Vagina (tissue), 2 donors: ENCODE results near the gene NXNL1. TPM values are rescaled to one million over a fixed set of nuclear protein-coding genes. Genes with fewer than 3 reads are reported as not detected.

ENCODE experiments used
- DNase-seq, 2 donors: peaks; one replicate each; pipeline ENCODE4 v3.0.0-alpha.2; 2017; ENCODE audit errors: extremely low spot score in 2 of 2
- H3K27ac ChIP-seq: fragments of 200-600 bp; sonication (generic); one replicate; pipeline ENCODE4 v1.5.1; 2019
- H3K27me3 ChIP-seq: fragments of 200-600 bp; sonication (generic); one replicate; pipeline ENCODE4 v1.5.1; 2019
- H3K36me3 ChIP-seq, 2 donors: fragments of 200-600 bp; sonication (generic); one replicate each; pipeline ENCODE4 v1.5.1; 2017 to 2019
- H3K4me1 ChIP-seq: fragments of 200-600 bp; sonication (generic); one replicate; pipeline ENCODE4 v1.5.1; 2019
- H3K4me3 ChIP-seq, 2 donors: fragments of 200-600 bp; sonication (generic); 1 replicate in 1 of 2; 2 replicates in 1 of 2; pipeline ENCODE4 v1.5.1; 2016 to 2019
- H3K9me3 ChIP-seq: fragments of 200-600 bp; sonication (generic); one replicate; pipeline ENCODE4 v1.5.1; 2019
- POLR2A ChIP-seq, 2 donors: fragments of 450-650 bp; IDR thresholded peaks; one replicate each; pipeline ENCODE4 v1.6.1; 2017; ENCODE audit warnings: antibody characterized with exemption in 2 of 2, mild to moderate bottlenecking in 2 of 2, moderate library complexity in 2 of 2
- POLR2AphosphoS5 ChIP-seq, 2 donors: sonication (generic); formaldehyde crosslinking; IDR thresholded peaks; one replicate each; pipeline ENCODE4 v1.9.0; 2017; ENCODE audit warnings: antibody characterized with exemption in 2 of 2, mild to moderate bottlenecking in 2 of 2, low read depth in 1 of 2; ENCODE audit not compliant: insufficient read depth in 1 of 2
- intact Hi-C: fragments of 100-400 bp; cut with DNase I; formaldehyde crosslinking; loops from one replicate; pipeline ENCODE4 v1.15.1; 2023
- total RNA-seq: library from RNA; depleted of rRNA; stranded (reverse); fragments of >200 nt; gene quantifications from one replicate; pipeline ENCODE4 v1.2.3, GENCODE V29; 2016
- TF ChIP-seq, protein P1 (sequence below), 3 experiments: fragments of 450-650 bp in 2 of 3; fragments of 200-600 bp in 1 of 3; sonication (generic) in 1 of 3; IDR thresholded peaks; one replicate each; pipeline ENCODE4 v1.5.1; 2017 to 2019; ENCODE audit warnings: antibody characterized with exemption in 3 of 3, mild to moderate bottlenecking in 2 of 3, moderate library complexity in 2 of 3

NXNL1 gene
- total RNA-seq, 1 donor from 2014 or later = not detected

DNA sequence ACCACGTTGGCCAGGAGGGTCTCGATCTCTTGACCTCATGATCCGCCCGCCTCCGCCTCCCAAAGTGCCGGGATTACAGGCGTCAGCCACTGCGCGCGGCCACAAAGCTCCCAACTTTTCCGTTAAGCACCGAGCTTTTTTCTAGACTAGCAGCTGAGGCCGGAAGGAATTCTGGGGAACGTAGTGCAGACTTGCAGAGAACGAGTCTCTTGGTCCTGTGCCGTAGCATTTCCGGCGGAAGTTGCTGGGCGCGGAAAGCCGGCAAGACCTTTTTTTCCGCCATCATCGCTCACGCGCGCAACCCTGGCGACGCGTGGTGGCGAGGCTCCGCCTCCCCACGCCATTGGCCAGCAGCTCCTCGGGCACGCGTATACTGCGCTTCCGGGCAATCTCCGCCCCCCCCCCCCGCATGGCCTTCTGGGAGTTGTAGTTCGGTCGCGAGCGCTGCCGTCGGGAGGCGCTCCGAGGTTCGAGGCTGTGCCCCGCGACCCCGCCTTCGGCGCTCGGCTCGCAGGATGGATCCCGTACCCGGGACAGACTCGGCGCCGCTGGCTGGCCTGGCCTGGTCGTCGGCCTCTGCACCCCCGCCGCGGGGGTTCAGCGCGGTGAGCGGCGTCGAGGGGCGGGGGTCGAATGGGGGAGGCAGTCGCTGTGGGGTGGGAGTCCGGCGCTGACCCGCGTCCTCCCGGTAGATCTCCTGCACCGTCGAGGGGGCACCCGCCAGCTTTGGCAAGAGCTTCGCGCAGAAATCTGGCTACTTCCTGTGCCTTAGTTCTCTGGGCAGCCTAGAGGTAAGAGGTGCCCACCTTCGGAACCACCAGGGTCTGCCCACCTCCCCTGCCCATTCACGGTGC is 40.9 kb downstream of the NXNL1 start, which contains the start of gene MVB12A:
Gene MVB12A (plus strand): TSS at position 427 of the 854 bp plus-strand sequence. CDS start 89 bp downstream, at position 516.
- TF ChIP-seq POLR2AphosphoS5 (IDR thresholded peaks at IDR 0.05; ENCODE audit: insufficient read depth in 1 of 2, low read depth in 1 of 2) = peak; percentile 89 to 98
- TF ChIP-seq POLR2A (IDR thresholded peaks at IDR 0.05) = no peak
- intact Hi-C loops = no loop called here
- H3K27ac ChIP-seq = peak within 1 kb of the TSS; percentile 80
- peak in 1 of 2 donors; percentile 99 for DNase-seq
- H3K9me3 ChIP-seq = no peaks in the 10 kb centered on the region
- H3K36me3 ChIP-seq = no peaks in the 10 kb centered on the region
- H3K4me1 ChIP-seq = peaks cover 19% of the 10 kb centered on the region
- peak within 1 kb of the TSS; percentile 76 to 93 for H3K4me3 ChIP-seq
- H3K27me3 ChIP-seq = no peaks in the 10 kb centered on the region

DNA sequence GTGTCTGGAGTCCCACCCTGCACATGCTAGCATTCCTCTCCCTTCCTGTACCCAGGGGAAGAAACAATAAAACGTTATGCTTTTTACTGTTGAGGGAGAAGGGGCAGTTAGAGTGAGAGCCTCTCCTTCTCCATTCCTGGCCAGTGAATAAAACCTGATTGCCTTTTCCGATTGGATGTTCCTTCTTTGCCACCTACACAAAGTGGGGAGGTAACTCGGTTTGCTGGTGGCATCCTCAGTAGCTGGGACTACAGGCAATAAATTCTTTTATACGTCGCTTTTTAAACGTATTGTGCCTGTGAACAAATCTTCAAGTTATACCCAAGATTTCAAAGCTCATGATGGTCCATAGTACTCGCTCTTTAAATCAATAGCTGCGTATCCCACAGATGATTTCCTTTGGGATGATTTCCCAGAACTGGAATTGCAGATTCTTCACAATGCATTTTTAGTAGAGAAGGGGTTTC is 41.5 kb downstream of the NXNL1 start:
- Histone ChIP-seq H3K4me3 (peak overlapping the region; percentile 76 to 93), H3K9me3 (no peaks in the 10 kb centered on the region), H3K4me1 (peaks cover 16% of the 10 kb centered on the region), H3K27me3 (no peaks in the 10 kb centered on the region), H3K36me3 (no peaks in the 10 kb centered on the region), H3K27ac (peak overlapping the region; percentile 80)
- intact Hi-C loops = no loop called here
- no peak for DNase-seq
- TF ChIP-seq POLR2A (IDR thresholded peaks at IDR 0.05) (no peak), POLR2AphosphoS5 (IDR thresholded peaks at IDR 0.05; ENCODE audit: insufficient read depth in 1 of 2, low read depth in 1 of 2) (no peak)
- TF ChIP-seq, protein P1, sequence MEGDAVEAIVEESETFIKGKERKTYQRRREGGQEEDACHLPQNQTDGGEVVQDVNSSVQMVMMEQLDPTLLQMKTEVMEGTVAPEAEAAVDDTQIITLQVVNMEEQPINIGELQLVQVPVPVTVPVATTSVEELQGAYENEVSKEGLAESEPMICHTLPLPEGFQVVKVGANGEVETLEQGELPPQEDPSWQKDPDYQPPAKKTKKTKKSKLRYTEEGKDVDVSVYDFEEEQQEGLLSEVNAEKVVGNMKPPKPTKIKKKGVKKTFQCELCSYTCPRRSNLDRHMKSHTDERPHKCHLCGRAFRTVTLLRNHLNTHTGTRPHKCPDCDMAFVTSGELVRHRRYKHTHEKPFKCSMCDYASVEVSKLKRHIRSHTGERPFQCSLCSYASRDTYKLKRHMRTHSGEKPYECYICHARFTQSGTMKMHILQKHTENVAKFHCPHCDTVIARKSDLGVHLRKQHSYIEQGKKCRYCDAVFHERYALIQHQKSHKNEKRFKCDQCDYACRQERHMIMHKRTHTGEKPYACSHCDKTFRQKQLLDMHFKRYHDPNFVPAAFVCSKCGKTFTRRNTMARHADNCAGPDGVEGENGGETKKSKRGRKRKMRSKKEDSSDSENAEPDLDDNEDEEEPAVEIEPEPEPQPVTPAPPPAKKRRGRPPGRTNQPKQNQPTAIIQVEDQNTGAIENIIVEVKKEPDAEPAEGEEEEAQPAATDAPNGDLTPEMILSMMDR (IDR thresholded peaks at IDR 0.05) = no peak

GRCh38 chr19:17418710-17419109 is 42.0 kb downstream of the NXNL1 start:
- no peak overlapping the region for H3K4me3 ChIP-seq
- peak overlapping the region; percentile 80 for H3K27ac ChIP-seq
- no peaks in the 10 kb centered on the region for H3K36me3 ChIP-seq
- H3K9me3 ChIP-seq = no peaks in the 10 kb centered on the region
- H3K4me1 ChIP-seq = peaks cover 16% of the 10 kb centered on the region
- DNase-seq = no peak
- TF ChIP-seq POLR2A (IDR thresholded peaks at IDR 0.05) (no peak), POLR2AphosphoS5 (IDR thresholded peaks at IDR 0.05; ENCODE audit: insufficient read depth in 1 of 2, low read depth in 1 of 2) (no peak)
- TF ChIP-seq, protein P1 (IDR thresholded peaks at IDR 0.05) = no peak
- no peaks in the 10 kb centered on the region for H3K27me3 ChIP-seq
- intact Hi-C loops = no loop called here

DNA sequence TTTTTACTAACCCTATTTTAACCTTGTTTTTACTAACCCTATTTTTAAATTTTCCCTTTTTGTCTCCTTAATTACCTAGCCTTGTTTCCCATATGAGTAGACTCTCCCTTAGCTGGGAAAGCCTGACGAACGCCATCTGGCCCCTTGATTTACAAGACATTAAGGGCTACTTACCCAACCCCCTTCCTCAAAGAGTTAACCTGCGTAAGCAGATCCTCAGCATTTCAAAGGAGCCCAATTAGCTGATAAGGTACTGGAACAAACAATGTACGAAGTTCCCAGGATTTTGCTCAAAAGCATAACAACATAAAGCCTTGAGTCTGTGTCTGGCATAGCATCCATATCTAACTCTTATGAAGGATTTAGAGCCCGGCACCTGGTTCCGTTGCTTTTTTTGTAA is 45.6 kb downstream of the NXNL1 start:
- Histone ChIP-seq H3K4me1 (peaks cover 8% of the 10 kb centered on the region), H3K36me3 (no peaks in the 10 kb centered on the region), H3K9me3 (no peaks in the 10 kb centered on the region), H3K27ac (no peak overlapping the region), H3K27me3 (no peaks in the 10 kb centered on the region), H3K4me3 (no peak overlapping the region)
- TF ChIP-seq POLR2A (IDR thresholded peaks at IDR 0.05) (no peak), POLR2AphosphoS5 (IDR thresholded peaks at IDR 0.05; ENCODE audit: insufficient read depth in 1 of 2, low read depth in 1 of 2) (no peak)
- TF ChIP-seq, protein P1 (IDR thresholded peaks at IDR 0.05) = no peak
- no peak for DNase-seq
- intact Hi-C loops = no loop called here

DNA sequence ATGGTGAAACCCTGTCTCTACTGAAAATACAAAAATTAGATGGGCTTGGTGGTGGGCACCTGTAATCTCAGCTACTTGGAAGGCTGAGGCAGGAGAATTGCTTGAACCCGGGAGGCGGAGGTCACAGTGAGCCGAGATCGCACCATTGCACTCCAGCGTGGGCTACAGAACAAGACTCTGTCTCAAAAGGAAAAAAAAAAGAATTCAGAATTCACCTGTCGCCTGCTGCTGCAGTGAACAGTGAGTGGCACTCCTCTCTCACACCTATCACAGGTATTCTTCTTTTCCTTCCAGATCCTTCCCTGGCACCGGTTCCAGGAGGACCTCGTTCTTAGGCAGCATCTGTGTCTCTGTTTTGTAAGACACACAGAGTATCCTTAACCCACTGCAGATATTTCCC is 46.6 kb downstream of the NXNL1 start:
- H3K27me3 ChIP-seq = no peaks in the 10 kb centered on the region
- TF ChIP-seq POLR2AphosphoS5 (IDR thresholded peaks at IDR 0.05; ENCODE audit: insufficient read depth in 1 of 2, low read depth in 1 of 2) (no peak), POLR2A (IDR thresholded peaks at IDR 0.05) (no peak)
- TF ChIP-seq, protein P1 (IDR thresholded peaks at IDR 0.05) = no peak
- no peak overlapping the region for H3K27ac ChIP-seq
- H3K9me3 ChIP-seq = no peaks in the 10 kb centered on the region
- intact Hi-C loops = no loop called here
- DNase-seq = no peak
- peaks cover 4% of the 10 kb centered on the region for H3K4me1 ChIP-seq
- no peak overlapping the region for H3K4me3 ChIP-seq
- no peaks in the 10 kb centered on the region for H3K36me3 ChIP-seq
